HG02852 (cell line): ENCODE results near the gene ACTL7A.
"Not testable (repeated sequence)": the region's sequence is repeated elsewhere in the genome, so short reads cannot be mapped to it uniquely, and the experiment has no call there.

Source experiments
- ATAC-seq: cut with Tn5 transposase; IDR thresholded peaks from one replicate; pipeline ENCODE4 v1.9.1; 2021; ENCODE audit warnings: mild to moderate bottlenecking, moderate library complexity; ENCODE audit not compliant: unreplicated experiment

The ACTL7A gene, protein sequence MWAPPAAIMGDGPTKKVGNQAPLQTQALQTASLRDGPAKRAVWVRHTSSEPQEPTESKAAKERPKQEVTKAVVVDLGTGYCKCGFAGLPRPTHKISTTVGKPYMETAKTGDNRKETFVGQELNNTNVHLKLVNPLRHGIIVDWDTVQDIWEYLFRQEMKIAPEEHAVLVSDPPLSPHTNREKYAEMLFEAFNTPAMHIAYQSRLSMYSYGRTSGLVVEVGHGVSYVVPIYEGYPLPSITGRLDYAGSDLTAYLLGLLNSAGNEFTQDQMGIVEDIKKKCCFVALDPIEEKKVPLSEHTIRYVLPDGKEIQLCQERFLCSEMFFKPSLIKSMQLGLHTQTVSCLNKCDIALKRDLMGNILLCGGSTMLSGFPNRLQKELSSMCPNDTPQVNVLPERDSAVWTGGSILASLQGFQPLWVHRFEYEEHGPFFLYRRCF

DNA sequence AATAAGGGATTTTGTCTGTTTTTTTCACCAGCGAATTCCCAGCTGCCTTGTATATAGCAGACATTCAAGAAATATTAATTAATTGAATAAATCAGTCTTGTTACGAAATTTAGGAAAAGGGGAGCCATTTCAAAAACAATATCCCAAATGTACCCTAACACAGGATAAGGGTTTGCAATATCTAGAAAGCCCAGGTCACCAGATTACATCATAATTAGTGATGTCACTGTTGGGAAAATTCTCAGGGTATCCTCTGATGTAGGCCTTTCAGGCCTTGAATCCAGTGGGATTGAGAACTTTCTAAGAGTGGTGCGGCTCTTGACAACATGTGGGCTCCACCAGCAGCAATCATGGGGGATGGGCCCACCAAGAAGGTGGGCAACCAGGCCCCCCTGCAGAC is at the start of gene ACTL7A:
ACTL7A (plus strand) TSS at position 270 of the 400 bp plus-strand sequence; CDS start at position 327, 57 bp downstream.
- ATAC-seq: no peak

DNA sequence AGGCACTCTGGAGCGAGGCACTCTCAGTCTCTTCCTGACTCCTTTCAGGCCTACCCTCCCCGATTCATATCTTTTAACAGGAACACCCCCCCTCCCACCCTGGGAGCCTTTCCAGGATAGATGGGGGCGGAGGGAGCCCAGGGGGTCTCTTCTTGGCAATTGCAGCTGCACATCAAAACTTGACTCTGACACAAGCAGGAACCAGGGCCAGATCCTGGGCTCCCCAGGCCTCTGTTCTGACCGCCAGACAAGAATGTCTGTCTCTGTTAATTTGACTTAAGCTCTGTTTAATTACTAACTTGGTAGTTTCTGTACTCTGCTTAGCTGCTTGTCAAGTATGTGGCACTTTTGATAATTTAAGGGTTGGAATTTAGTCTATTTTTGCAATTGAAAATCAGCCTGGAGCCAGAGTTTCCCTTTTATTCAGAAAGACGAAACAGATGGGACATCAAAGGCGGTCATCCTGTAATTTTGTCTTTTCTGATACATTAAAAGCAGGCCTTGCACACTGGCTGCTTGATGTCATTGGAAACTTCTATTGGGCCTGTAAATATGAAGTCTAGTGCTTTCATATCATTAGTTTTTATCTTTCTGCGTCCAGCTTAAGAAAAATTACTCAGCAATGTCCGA is 49.6 kb upstream of the ACTL7A start:
- no peak for ATAC-seq

DNA sequence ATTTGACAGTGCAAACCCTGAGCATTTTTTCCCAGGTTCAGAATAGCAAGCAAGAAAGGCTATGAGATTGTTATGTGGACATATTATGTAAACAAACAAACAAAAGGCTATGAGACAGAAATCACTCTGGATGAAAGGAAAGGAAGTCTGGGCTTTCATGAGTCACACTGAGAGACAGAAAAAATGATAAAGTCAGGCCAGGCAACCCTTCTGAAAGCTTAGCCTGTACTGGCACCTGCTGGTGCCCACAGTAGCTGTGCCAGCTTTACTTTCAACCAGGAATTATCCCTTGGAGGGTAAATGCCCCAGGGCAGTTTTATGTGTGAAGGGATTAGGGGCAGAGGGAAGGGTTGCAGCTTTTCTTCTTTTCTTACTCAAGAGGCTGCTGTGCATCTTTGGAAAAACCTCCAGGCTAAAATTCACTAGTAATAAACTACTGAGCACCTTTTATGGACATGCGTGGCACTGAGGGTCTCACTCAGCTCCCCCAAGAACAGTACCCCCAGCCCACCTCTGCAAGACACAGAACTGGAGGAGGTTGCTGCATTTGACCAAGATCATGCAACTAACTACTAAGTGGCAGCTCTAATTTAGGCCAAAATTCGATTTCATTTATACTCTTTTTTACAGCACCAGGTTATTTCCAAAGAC is 48.0 kb upstream of the ACTL7A start:
- ATAC-seq: no peak

DNA sequence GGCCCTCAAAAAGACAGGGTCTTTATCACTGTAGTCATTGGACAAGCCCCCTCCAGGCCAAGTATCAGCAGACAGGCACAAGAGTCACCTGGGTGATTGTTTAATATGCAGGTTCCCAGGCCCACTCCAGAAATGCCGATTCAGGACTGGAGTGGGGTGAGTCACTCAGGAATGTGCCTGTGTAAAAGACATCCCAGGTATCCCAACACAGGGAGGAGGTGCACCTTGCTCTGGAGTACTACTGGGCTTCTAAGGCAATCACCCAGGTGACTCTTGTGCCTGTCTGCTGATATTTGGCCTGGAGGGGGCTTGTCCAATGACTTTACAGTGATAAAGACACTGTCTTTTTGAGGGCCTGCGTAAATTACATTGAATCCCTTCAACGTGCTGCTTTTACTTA is 46.9 kb upstream of the ACTL7A start:
- no peak for ATAC-seq

DNA sequence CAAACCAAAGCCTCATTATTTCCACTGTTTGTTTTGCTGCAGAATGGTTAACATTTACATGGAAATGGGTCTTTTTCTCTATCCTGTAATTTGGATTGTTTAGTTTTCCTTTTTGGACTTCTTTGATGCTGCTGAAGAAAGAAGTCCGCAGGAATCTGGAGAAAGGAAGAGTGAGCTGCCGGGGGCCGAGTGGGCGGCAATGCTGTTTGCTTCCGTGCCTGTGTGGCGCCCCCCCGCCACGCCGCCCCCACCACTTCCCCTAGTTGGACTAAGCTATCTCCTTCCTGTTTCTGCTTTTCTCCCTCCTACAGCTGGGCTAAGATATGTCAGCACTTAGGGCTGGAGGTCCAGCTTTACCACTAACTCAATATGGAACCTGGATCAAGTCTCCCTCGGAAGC is 46.0 kb upstream of the ACTL7A start:
- ATAC-seq: no peak

DNA sequence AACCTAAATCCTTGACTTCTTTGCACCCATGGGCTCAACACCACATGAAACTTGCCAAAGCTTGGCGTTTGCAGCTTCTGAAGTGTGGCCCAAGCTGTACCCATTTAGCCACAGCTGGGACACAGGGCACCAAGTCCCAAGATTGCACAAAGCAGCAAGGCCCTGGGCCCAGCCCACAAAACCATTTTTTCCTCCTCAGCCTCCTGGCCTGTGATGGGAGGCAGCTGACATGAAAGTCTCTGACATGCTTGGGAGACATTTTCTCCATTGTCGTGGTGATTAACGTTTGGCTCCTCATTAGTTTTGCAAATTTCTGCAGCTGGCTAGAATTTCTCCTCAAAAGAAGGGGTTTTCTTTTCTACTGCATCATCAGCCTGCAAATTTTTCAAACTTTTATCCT is 38.2 kb upstream of the ACTL7A start:
- no peak for ATAC-seq

DNA sequence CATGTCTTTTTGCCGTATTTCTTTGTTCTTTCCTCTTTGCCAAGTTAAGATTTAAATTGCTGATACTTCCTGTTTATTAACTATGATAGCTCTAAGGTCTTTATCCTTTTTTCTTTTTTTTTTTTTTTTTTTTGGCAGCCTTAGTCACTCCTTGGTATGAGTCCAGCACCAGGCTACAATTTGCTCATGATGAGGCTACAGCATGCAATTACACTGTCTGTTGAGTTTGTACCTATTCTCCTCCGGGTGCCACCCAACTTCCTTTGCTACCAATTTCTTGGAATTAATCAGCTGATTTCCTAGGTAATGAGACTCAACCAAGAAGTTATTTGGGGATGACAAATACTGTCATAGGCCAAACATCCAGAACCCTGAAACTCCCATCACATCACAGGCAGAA is 31.8 kb upstream of the ACTL7A start:
- no peak for ATAC-seq

DNA sequence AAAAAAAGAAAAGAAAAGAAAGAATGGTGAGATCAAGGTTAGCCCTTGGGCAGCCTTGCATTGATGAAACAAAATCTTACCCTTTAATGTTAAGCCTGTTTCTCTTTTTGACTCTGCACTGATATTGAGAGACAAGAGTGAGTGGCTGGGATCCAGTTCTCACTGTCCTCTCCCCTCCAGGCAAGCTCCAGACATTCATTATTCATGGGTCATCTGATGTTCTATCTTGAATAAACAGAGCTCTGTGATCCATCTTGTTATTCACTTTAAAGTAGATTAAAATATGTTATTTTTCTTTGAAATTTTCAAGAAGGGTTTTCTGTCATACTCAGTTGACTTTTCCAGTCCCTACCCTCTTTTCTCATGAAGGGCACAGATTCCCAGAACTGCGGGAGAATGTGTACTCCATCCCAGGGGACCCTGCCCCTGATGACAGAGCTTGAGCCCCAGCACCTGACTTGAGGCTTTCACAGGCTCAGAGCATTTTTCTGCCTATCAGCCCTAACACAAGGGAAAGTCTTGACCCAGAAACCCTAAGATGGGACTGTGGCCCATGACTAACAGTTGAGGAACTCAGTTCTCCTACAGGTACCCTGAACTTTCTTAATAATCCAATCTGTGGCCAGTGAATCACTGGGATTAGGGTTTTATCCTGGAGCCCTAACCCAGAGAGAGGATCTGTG is 30.4 kb upstream of the ACTL7A start:
- no peak for ATAC-seq

DNA sequence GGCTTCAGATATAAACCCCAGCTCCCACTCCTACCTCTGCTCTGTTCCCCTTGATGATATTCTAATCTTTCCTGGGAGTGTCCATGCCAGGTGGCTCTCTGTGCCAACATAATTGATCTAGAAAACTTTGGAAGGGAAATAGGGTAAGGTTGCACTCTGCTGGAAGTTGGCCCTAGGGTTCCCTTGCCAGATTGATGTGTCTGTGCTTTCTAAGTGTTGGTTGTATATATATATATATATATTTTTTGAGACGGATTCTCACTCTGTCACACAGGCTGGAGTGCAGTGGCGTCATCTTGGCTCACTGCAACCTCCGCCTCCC is 29.9 kb upstream of the ACTL7A start:
- ATAC-seq: no peak

DNA sequence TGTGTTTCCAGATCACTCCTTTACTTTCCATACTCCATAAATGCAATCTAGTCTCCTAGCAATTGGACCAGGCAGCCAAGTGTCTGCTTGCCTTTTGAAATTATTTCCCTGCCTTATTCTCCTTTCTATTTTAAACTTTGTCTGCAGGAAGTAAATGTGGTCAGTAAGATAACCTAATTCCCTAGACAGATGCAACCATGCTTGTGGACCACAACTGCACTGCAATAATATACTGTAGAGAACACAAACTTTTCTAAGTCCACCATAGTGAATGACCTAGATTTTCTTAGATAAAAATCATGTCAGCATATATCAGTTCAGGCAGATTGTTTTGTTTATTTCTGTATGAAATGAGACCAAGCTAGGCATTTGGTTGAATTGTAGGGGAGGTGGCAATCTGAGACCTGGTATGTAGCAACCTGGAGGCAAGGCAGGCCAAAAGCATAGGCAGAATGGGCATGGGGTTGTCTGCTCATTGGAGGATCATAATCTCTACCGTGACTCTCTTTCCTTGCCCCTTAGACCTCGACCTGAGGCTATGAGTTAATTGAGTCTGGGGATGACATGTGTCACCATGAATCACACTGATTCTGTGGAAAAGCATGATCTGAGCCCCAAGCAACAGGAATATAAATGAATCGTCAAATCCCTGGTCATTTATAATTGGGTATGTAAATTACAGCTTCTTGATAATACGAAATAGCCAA is 27.0 kb upstream of the ACTL7A start:
- ATAC-seq: no peak

DNA sequence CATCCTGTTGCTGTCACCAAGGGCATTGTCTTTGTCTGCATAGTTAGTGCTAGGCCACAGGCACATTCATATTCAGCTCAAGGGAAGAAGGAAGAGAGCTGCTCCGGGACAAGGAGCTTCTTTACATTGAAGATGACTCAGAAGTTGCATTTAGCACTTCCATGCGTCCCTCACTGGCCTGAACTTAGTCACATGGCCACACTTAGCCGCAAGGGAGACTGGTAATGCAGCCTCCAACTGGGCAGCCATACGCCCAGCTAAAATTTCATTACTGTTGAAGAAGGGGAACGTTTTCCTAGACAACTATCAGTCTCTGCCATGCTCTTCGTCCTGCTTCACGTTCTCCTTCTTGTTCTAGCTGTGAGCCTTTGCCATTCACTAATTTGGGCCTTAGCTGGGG is 26.2 kb upstream of the ACTL7A start:
- no peak for ATAC-seq

DNA sequence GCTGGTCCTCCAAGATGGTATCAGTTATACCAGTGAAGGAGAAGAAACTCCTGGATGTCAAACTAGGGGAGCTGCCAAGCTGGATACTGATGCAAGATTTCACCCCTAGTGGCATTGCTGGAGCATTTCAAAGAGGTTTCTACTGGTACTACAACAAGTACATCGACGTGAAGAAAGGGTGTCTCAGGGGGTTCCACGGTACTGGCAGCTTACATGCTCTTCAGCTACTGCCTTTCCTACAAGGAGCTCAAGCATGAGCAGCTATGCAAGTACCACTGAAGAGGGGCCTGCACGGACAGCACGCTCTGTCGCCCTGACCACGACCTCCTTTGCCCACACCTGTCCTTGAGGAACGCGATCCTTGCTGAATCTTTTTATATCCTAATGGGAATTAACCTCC is 25.7 kb upstream of the ACTL7A start:
- ATAC-seq: no peak

DNA sequence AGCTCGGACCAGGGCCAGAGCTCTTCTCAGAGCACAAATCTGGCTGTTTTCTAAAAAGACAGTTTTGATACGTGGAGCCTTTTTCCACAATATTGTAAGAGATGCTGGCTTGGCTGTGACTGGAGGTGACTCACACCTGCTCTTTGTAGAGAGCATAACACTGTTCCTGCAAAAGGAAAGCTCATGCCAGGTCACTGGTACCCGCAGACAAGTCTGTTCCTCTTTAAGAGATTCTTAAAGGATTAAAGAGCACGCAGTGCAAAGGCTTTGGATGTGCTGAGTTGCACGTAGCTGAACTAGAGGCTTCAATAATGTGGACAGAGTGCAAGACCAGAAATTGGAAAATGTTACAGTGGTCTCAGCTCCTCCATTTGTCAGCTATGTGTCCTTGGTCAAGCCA is 25.3 kb upstream of the ACTL7A start:
- ATAC-seq: no peak

DNA sequence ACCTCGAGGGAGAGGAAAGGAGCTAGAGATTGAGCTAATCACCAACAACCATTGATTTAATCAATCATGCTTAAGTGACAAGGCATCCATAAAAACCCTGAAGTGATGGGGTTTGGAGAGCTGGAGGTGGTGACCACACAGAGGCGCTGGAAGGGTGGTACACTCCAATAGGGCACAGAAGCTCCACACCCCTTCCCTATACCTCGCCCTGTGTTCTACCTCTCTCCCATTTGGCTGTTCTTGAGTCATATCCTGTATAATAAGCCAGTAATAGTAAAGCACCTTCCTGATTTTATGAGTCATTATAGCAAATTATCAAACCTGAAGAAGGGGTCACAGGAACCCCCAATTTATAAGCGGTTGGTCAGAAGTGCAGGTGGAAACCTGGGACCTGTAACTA is 24.5 kb upstream of the ACTL7A start:
- ATAC-seq: no peak

DNA sequence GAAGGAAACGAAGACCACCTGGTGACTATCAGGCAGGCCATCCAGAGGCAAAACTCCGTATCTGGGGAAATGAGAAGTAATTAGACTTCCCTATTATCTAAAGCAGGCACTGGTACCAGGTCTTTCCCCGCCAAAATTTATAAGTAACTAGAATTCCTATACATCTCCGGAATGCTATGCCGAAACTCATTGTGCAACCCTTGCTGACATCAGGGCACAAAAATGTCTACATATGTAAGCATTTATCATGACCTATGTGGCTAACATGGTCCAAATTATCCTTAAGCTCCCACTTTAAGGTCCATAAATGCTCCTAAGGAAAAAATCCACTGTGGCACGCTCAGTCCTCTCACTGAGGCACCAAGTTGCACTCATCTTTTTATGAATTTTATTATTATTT is 24.0 kb upstream of the ACTL7A start:
- no peak for ATAC-seq

DNA sequence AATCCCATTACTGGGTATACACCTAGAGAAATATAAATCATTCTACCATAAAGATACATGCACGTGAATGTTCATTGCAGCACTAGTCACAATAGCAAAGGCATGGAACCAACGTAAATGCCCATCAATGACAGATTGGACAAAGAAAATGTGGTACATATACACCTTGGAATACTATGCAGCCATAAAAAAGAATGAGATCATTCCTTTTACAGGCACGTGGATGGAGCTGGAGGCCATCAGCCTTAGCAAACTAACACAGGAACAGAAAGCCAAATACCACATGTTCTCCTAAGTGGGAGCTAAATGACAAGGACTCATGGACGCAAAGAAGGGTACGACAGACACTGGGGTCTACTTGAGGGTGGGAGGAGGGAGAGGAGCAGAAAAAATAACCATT is 22.5 kb upstream of the ACTL7A start:
- ATAC-seq: not testable (repeated sequence)

DNA sequence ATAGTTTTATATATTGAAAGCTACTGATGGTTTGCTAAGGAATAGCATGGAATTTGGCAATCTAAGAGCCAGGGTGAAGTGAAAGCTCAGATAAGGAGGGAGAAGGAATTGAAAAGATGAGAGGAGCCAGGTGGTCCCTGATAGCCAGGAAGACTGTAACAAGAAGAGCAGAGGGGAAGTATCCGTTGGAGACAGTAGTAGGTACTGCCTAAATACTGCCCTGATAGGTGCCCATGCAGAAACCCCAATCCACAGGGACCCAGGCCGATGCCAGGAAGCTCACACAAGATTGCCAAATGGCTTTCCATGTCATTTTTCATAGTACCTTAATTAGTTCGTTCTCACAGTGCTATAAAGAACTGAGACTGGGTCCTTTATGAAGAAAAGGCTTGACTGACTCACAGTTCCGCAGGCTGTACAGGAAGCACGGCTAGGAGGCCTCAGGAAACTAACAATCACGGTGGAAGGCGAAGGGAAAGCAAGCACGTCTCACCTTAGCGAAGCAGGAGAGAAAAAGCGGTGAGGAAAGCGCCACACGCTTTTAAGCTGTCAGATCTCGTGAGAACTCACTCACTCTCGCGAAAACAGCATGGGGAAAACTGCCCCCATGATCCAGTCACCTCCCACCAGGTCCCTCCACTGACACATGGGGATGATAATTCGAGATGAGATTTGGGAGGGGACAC is 19.3 kb upstream of the ACTL7A start:
- ATAC-seq: no peak

DNA sequence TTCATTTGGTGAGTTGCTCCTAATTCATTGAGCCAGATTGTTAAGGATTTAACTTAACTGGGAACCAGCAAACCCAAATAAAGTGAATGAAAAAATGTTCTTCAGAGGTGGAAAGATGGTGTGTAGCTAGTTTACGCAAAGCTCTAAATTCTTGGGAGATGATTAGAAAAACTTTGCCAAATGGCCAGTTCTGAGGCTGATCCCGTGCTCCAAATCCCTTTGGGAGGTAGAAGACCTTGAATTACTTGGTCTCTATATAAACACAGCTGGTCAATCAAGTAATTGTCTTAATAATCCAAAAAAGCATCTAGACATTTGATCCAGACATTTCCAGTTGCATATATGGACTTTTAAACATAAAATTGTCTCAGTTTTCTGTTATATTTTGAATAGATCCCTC is 17.7 kb upstream of the ACTL7A start:
- no peak for ATAC-seq

DNA sequence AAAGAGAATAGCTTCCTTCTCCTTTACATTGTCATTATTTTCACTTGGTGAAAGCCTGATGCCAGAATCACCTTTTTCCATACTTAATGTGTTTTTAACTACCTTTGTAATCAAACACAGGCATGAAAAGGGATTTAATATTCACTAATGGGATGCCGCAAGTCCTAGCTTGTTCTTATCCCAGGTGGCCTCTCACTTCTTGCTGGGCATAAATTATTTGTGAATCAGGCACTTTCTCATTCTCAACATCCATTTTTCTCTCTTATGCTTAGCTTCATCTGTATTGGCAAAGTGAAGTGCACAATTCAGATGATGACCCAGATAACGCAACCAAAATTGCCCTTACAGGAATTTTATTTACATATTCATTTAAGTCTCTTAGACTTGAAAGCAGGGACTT is 17.2 kb upstream of the ACTL7A start:
- no peak for ATAC-seq

DNA sequence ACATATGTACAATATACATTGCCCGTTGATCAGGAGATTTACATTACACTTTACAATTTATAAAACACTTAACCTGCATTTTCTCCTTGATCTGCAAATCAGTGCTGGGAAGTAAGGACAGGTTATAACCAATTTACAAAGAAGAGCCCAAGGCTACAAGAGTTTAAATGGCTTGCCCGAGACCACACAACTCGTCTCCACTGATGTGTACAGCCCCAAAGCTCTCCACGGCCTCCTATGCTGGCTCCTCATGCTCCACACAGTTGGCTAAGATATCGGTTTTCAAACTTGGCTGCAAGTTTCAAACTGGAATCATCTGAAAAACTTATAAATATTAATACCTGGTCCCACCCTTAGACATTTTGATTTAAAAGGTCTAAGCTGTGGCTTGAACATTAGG is 16.6 kb upstream of the ACTL7A start:
- no peak for ATAC-seq

DNA sequence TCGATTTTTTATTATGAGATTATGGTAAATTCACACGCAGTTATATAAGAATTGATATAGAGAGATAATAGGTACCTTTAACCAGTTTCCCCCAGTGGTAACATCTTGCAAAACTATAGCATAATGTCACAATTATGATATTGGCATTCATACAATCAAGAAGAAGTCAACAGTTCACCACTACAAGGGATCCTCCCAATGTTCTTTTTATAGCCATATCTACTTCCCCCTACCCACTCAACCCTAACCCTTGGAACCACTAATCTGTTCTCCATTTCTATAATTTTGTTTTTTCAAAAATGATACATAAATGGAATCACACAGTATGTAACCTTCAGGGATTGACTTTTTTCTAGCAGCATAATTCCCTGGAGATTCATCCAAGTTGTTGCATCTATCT is 16.1 kb upstream of the ACTL7A start:
- no peak for ATAC-seq
